HepG2 (cell line): Measurements from ENCODE around the gene LHX5. TPM values are rescaled to one million over a fixed set of nuclear protein-coding genes. Genes with fewer than 3 reads are reported as not detected.
A peak's percentile ranks its signal among the peaks of the same experiment; 100 is the strongest.

ENCODE experiments used
- BATF2 ChIP-seq: sonication (generic); formaldehyde crosslinking; IDR thresholded peaks from 2 replicates; pipeline ENCODE4 v1.8.0; 2022; ENCODE audit warnings: mild to moderate bottlenecking, missing genetic modification reagents, moderate library complexity
- DNMT1 ChIP-seq: sonication (generic); formaldehyde crosslinking; IDR thresholded peaks from 2 replicates; pipeline ENCODE4 v1.5.1; 2020; ENCODE audit warnings: mild to moderate bottlenecking, missing genetic modification reagents
- ETS1 ChIP-seq: sonication (generic); formaldehyde crosslinking; IDR thresholded peaks from 2 replicates; pipeline ENCODE4 v1.4.0; 2020; ENCODE audit warnings: missing genetic modification reagents
- GABPB1 ChIP-seq: IDR thresholded peaks from 2 replicates; pipeline ENCODE4 v1.6.1; 2016; ENCODE audit warnings: mild to moderate bottlenecking, missing genetic modification reagents, moderate library complexity, missing compliant biosample characterization
- SAP130 ChIP-seq: IDR thresholded peaks from 2 replicates; pipeline ENCODE4 v1.6.1; 2016; ENCODE audit warnings: low read depth
- ZBTB7B ChIP-seq: sonication (generic); formaldehyde crosslinking; IDR thresholded peaks from 2 replicates; pipeline ENCODE4 v1.4.0; 2020; ENCODE audit warnings: missing genetic modification reagents
- ZFY ChIP-seq: sonication (generic); formaldehyde crosslinking; IDR thresholded peaks from 2 replicates; pipeline ENCODE4 v1.4.0; 2020; ENCODE audit warnings: missing genetic modification reagents
- ZNF224 ChIP-seq: sonication (generic); formaldehyde crosslinking; IDR thresholded peaks from 2 replicates; pipeline ENCODE4 v1.5.0; 2020; ENCODE audit warnings: mild to moderate bottlenecking, missing genetic modification reagents
- ZNF597 ChIP-seq: sonication (generic); formaldehyde crosslinking; IDR thresholded peaks from 2 replicates; pipeline ENCODE4 v1.5.0; 2020; ENCODE audit warnings: missing genetic modification reagents
- polyA plus RNA-seq, 8 experiments: library from polyadenylated mRNA; depleted of rRNA in 3 of 8; stranded (reverse) in 7 of 8; unstranded in 1 of 8; fragments of >200 nt; fragmentation: Illumina TruSeq in 4 of 8; extraction: Trizol in 4 of 8; gene quantifications; 2 replicates each; pipeline versions ENCODE4 v1.2.1 to v1.2.3, GENCODE V29; 2011 to 2016; ENCODE audit warnings: low read depth in 4 of 8, missing spikeins in 1 of 8, mixed read lengths in 1 of 8; ENCODE audit not compliant: insufficient read depth in 1 of 8
- total RNA-seq, 5 experiments: library from RNA; depleted of rRNA; stranded (reverse); fragments of >200 nt; fragmentation: Illumina TruSeq; extraction: Trizol; gene quantifications; 2 replicates each; pipeline ENCODE4 v1.2.3, GENCODE V29; 2016; ENCODE audit warnings: low read depth in 1 of 5
- TF ChIP-seq, protein P1 (sequence below): sonication (generic); IDR thresholded peaks from 2 replicates; pipeline ENCODE4 v1.6.1; 2016; ENCODE audit warnings: low read depth, borderline replicate concordance

Gene LHX5
- total and polyA plus RNA-seq, 2 of the 13 experiments (the other 11 are each of a cell fraction or from before 2014, with no cell fraction given), result not detected

GRCh38 chr12:113467142-113467501, 4.5 kb downstream of the LHX5 start (continued):
- no peak for TF ChIP-seq BATF2 (CRISPR knock-in tag)
- TF ChIP-seq DNMT1 (CRISPR knock-in tag), result no peak
- TF ChIP-seq ETS1 (CRISPR knock-in tag), result no peak
- peak; percentile 22; the same call in 1 of the 2 replicates for TF ChIP-seq SAP130 (CRISPR knock-in tag)
- no peak for TF ChIP-seq ZNF597 (CRISPR knock-in tag)
- TF ChIP-seq, protein P1, sequence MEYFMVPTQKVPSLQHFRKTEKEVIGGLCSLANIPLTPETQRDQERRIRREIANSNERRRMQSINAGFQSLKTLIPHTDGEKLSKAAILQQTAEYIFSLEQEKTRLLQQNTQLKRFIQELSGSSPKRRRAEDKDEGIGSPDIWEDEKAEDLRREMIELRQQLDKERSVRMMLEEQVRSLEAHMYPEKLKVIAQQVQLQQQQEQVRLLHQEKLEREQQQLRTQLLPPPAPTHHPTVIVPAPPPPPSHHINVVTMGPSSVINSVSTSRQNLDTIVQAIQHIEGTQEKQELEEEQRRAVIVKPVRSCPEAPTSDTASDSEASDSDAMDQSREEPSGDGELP, result peak; percentile 67; the same call in 1 of the 2 replicates
- TF ChIP-seq ZNF224 (CRISPR knock-in tag), result no peak
- TF ChIP-seq ZBTB7B (CRISPR knock-in tag), result no peak
- no peak for TF ChIP-seq ZFY
- 0 out of 2 replicates have a peak, but pooled peaks have one; percentile 12 for TF ChIP-seq GABPB1 (CRISPR knock-in tag)
- TF ChIP-seq, all 625 proteins: peak for 6
